Karpas-422 (cell line): ENCODE data around the gene WDR64. TPM values are rescaled to one million over a fixed set of nuclear protein-coding genes. Genes with fewer than 3 reads are reported as not detected.

Source experiments
- DNase-seq: peaks from one replicate; pipeline ENCODE4 v3.0.0-alpha.2; 2015
- H2AFZ ChIP-seq: fragments of 200-600 bp; sonication (generic); 2 replicates; pipeline ENCODE4 v1.6.1; 2014; ENCODE audit warnings: antibody characterized with exemption, low read length, mixed read lengths
- H3K27ac ChIP-seq: fragments of 200-600 bp; sonication (generic); 2 replicates; pipeline ENCODE4 v1.5.1; 2014; ENCODE audit warnings: mild to moderate bottlenecking, low read length, moderate library complexity
- H3K27me3 ChIP-seq: fragments of 200-600 bp; sonication (generic); 2 replicates; pipeline ENCODE4 v1.6.1; 2014; ENCODE audit warnings: low read length, mixed read lengths
- H3K36me3 ChIP-seq: fragments of 200-600 bp; sonication (generic); 2 replicates; pipeline ENCODE4 v1.6.1; 2014; ENCODE audit warnings: low read length, mixed read lengths; ENCODE audit not compliant: insufficient read depth
- H3K4me1 ChIP-seq: fragments of 200-600 bp; sonication (generic); 2 replicates; pipeline ENCODE4 v1.6.1; 2014; ENCODE audit warnings: mild to moderate bottlenecking, low read length, mixed read lengths
- H3K4me2 ChIP-seq: fragments of 200-600 bp; sonication (generic); 2 replicates; pipeline ENCODE4 v1.6.1; 2014; ENCODE audit warnings: low read length, low read depth, mild to moderate bottlenecking; ENCODE audit not compliant: poor library complexity, severe bottlenecking
- H3K4me3 ChIP-seq: fragments of 200-600 bp; sonication (generic); 2 replicates; pipeline ENCODE4 v1.5.1; 2014; ENCODE audit warnings: mild to moderate bottlenecking, antibody characterized with exemption, low read length, mixed read lengths
- H3K79me2 ChIP-seq: fragments of 200-600 bp; sonication (generic); 2 replicates; pipeline ENCODE4 v1.6.1; 2014; ENCODE audit warnings: mild to moderate bottlenecking, low read length, mixed read lengths
- H3K9ac ChIP-seq: fragments of 200-600 bp; sonication (generic); 2 replicates; pipeline ENCODE4 v1.6.0; 2014; ENCODE audit warnings: low read length
- H3K9me2 ChIP-seq: fragments of 200-600 bp; sonication (generic), shearing (Covaris generic); replicated peaks from 2 replicates; pipeline ENCODE4 v1.6.0; 2014; ENCODE audit warnings: mild to moderate bottlenecking, low read length, moderate library complexity; ENCODE audit not compliant: insufficient read depth
- H3K9me3 ChIP-seq: fragments of 300-700, 200-600 bp; sonication (generic); 2 replicates; pipeline ENCODE4 v1.6.1; 2014; ENCODE audit warnings: low read length, mixed read lengths
- H4K20me1 ChIP-seq: fragments of 200-600 bp; sonication (generic); 2 replicates; pipeline ENCODE4 v1.6.1; 2014; ENCODE audit warnings: mild to moderate bottlenecking, antibody characterized with exemption, low read length, low read depth; ENCODE audit not compliant: insufficient read depth
- total RNA-seq: library from RNA; depleted of rRNA; stranded (reverse); fragments of >200 nt; shearing (Covaris generic); gene quantifications from 2 replicates; pipeline ENCODE4 v1.2.3, GENCODE V29; 2014; ENCODE audit warnings: low replicate concordance

WDR64 gene
- total RNA-seq, 1 experiment from 2014 or later: not detected

GRCh38 chr1:241637046-241637590 lies 15.0 kb upstream of the WDR64 start:
- DNase-seq: no peak
- Histone ChIP-seq H3K4me2 (no peak overlapping the region), H3K79me2 (no peaks in the 10 kb centered on the region), H3K9me3 (no peaks in the 10 kb centered on the region), H4K20me1 (peaks cover 15% of the 10 kb centered on the region; the same call in 1 of the 2 replicates), H3K9ac (no peak overlapping the region), H3K4me1 (peaks cover 35% of the 10 kb centered on the region), H3K27me3 (no peaks in the 10 kb centered on the region), H3K36me3 (peaks cover 3% of the 10 kb centered on the region; the same call in 1 of the 2 replicates), H3K9me2 (no peaks in the 10 kb centered on the region), H3K4me3 (no peak overlapping the region), H2AFZ (no peak overlapping the region), H3K27ac (no peak overlapping the region)

GRCh38 chr1:241637604-241638003 lies 14.5 kb upstream of the WDR64 start:
- Histone ChIP-seq H3K9me2 (no peaks in the 10 kb centered on the region), H3K79me2 (no peaks in the 10 kb centered on the region), H3K4me3 (no peak overlapping the region), H4K20me1 (peaks cover 15% of the 10 kb centered on the region; the same call in 1 of the 2 replicates), H3K27me3 (no peaks in the 10 kb centered on the region), H3K9ac (no peak overlapping the region), H3K9me3 (no peaks in the 10 kb centered on the region), H3K4me2 (no peak overlapping the region), H3K27ac (no peak overlapping the region), H2AFZ (no peak overlapping the region), H3K4me1 (peaks cover 35% of the 10 kb centered on the region), H3K36me3 (peaks cover 3% of the 10 kb centered on the region; the same call in 1 of the 2 replicates)
- no peak for DNase-seq

GRCh38 chr1:241638099-241638682 lies 13.9 kb upstream of the WDR64 start:
- Histone ChIP-seq H4K20me1 (peaks cover 15% of the 10 kb centered on the region; the same call in 1 of the 2 replicates), H3K9me3 (no peaks in the 10 kb centered on the region), H3K9me2 (no peaks in the 10 kb centered on the region), H2AFZ (no peak overlapping the region), H3K9ac (no peak overlapping the region), H3K4me3 (no peak overlapping the region), H3K36me3 (peaks cover 3% of the 10 kb centered on the region; the same call in 1 of the 2 replicates), H3K27ac (no peak overlapping the region), H3K4me2 (peak overlapping the region; percentile 80), H3K4me1 (peaks cover 35% of the 10 kb centered on the region), H3K27me3 (no peaks in the 10 kb centered on the region), H3K79me2 (no peaks in the 10 kb centered on the region)
- no peak for DNase-seq

GRCh38 chr1:241638909-241639622 lies 13.0 kb upstream of the WDR64 start:
- Histone ChIP-seq H3K4me2 (peak overlapping the region; percentile 80), H3K9me3 (no peaks in the 10 kb centered on the region), H3K27me3 (no peaks in the 10 kb centered on the region), H3K79me2 (no peaks in the 10 kb centered on the region), H3K27ac (no peak overlapping the region), H2AFZ (no peak overlapping the region), H3K9ac (peak overlapping the region; percentile 77), H3K9me2 (no peaks in the 10 kb centered on the region), H3K4me3 (peak overlapping the region; percentile 84), H3K36me3 (peaks cover 3% of the 10 kb centered on the region; the same call in 1 of the 2 replicates), H3K4me1 (peaks cover 39% of the 10 kb centered on the region), H4K20me1 (peaks cover 15% of the 10 kb centered on the region; the same call in 1 of the 2 replicates)
- DNase-seq: peak; percentile 74

- Histone ChIP-seq H3K36me3 (peaks cover 3% of the 10 kb centered on the region; the same call in 1 of the 2 replicates), H3K4me1 (peaks cover 39% of the 10 kb centered on the region), H3K9me3 (no peaks in the 10 kb centered on the region), H3K9me2 (no peaks in the 10 kb centered on the region), H3K27me3 (no peaks in the 10 kb centered on the region), H2AFZ (peak overlapping the region; percentile 87), H3K27ac (no peak overlapping the region), H4K20me1 (peaks cover 15% of the 10 kb centered on the region; the same call in 1 of the 2 replicates), H3K4me3 (peak overlapping the region; percentile 84), H3K79me2 (no peaks in the 10 kb centered on the region), H3K9ac (peak overlapping the region; percentile 77), H3K4me2 (peak overlapping the region; percentile 80)
- no peak for DNase-seq
These were observed 12.4 kb upstream of the WDR64 start for GRCh38 chr1:241639623-241640148.

- peak; percentile 96 for DNase-seq
- H3K79me2 ChIP-seq: no peaks in the 10 kb centered on the region
These were observed 11.8 kb upstream of the WDR64 start, which contains the start of the genes CHML and OPN3 for GRCh38 chr1:241640149-241640866. TSS of gene CHML (minus strand) at chr1:241640369. CDS start at chr1:241635766, 4,603 bp downstream. TSS of gene OPN3 (minus strand) at chr1:241640369. CDS start at chr1:241640254, 115 bp downstream.

GRCh38 chr1:241640867-241641622 lies 11.0 kb upstream of the WDR64 start:
- Histone ChIP-seq H3K9ac (peak overlapping the region; percentile 57), H3K9me3 (no peaks in the 10 kb centered on the region), H2AFZ (peak overlapping the region; percentile 34; the same call in 1 of the 2 replicates), H3K4me2 (peak overlapping the region; percentile 70), H3K36me3 (no peaks in the 10 kb centered on the region), H3K4me1 (peaks cover 33% of the 10 kb centered on the region), H4K20me1 (peaks cover 15% of the 10 kb centered on the region; the same call in 1 of the 2 replicates), H3K27ac (peak overlapping the region; percentile 66), H3K9me2 (no peaks in the 10 kb centered on the region), H3K4me3 (peak overlapping the region; percentile 62), H3K79me2 (no peaks in the 10 kb centered on the region), H3K27me3 (no peaks in the 10 kb centered on the region)
- peak; percentile 92 for DNase-seq

More at GRCh38 chr1:241640149-241640866, 11.8 kb upstream of the WDR64 start, which contains the start of the genes CHML and OPN3:
- peaks cover 3% of the 10 kb centered on the region; the same call in 1 of the 2 replicates for H3K36me3 ChIP-seq
- no peaks in the 10 kb centered on the region for H3K27me3 ChIP-seq
- H4K20me1 ChIP-seq: peaks cover 15% of the 10 kb centered on the region; the same call in 1 of the 2 replicates
- H3K9ac ChIP-seq: peak within 1 kb of the TSS; percentile 77
- peaks cover 39% of the 10 kb centered on the region for H3K4me1 ChIP-seq
- H2AFZ ChIP-seq: peak within 1 kb of the TSS; percentile 87
- H3K9me2 ChIP-seq: no peaks in the 10 kb centered on the region
- peak within 1 kb of the TSS; percentile 84 for H3K4me3 ChIP-seq
- peak within 1 kb of the TSS; percentile 66 for H3K27ac ChIP-seq
- no peaks in the 10 kb centered on the region for H3K9me3 ChIP-seq
- H3K4me2 ChIP-seq: peak within 1 kb of the TSS; percentile 80
